Psoas muscle (tissue), 8 donors: ENCODE data around the gene LRRC56. TPM values are rescaled to one million over a fixed set of nuclear protein-coding genes. Genes with fewer than 3 reads are reported as not detected.

ENCODE experiments used
- ATAC-seq, 4 donors: fragments of 200-7000 bp; cut with Tn5 transposase; one replicate each; pipeline ENCODE4 v1.9.1; 2020; ENCODE audit warnings: moderate library complexity in 3 of 4, mild to moderate bottlenecking in 2 of 4
- DNase-seq, 2 donors: peaks; one replicate each; pipeline ENCODE4 v3.0.0-alpha.2; 2020
- H3K27ac ChIP-seq: fragments of 200-600 bp; one replicate; pipeline ENCODE4 v1.8.0; 2022
- H3K27me3 ChIP-seq, 3 donors: fragments of 200-600 bp in 1 of 3; one replicate each; pipeline versions ENCODE4 v1.6.1 to v1.8.0; 2013 to 2022; ENCODE audit warnings: low read length in 2 of 3, mild to moderate bottlenecking in 2 of 3, moderate library complexity in 1 of 3; ENCODE audit not compliant: insufficient read depth in 3 of 3
- H3K36me3 ChIP-seq, 2 donors: fragments of 200-600 bp in 1 of 2; one replicate each; pipeline versions ENCODE4 v1.6.1 to v1.8.0; 2013 to 2022; ENCODE audit warnings: low read depth in 1 of 2, mild to moderate bottlenecking in 1 of 2, moderate library complexity in 1 of 2; ENCODE audit not compliant: insufficient read depth in 1 of 2
- H3K4me1 ChIP-seq: fragments of 200-600 bp; one replicate; pipeline ENCODE4 v1.8.0; 2022
- H3K4me3 ChIP-seq: fragments of 200-600 bp; one replicate; pipeline ENCODE4 v1.8.0; 2022; ENCODE audit warnings: mild to moderate bottlenecking
- H3K9me3 ChIP-seq: fragments of 200-600 bp; one replicate; pipeline ENCODE4 v1.8.0; 2022
- WGBS, 3 donors: extraction: QIAGEN DNeasy Blood & Tissue Kit; methylation state at CpG; one replicate each; pipeline versions ENCODE4 v1.1.6 to v1.1.7; 2013; 5-methylcytosine and 5-hydroxymethylcytosine counted together
- intact Hi-C, 2 donors: fragments of 100-400 bp; cut with DNase I; formaldehyde crosslinking; loops; one replicate each; pipeline versions ENCODE4 v1.11.0 to v1.14.2; 2022
- polyA plus RNA-seq, 3 donors: library from polyadenylated mRNA; stranded (reverse); fragments of 200-250 nt; gene quantifications; one replicate each; pipeline ENCODE4 v1.2.3, GENCODE V29; 2013
- total RNA-seq, 4 donors: library from RNA; stranded (reverse); fragmentation: NEBNext Ultra II Directional in 2 of 4; extraction: Animal tissue kit (Norgen Biotek cat#: 25700) in 2 of 4; gene quantifications; one replicate each; pipeline versions ENCODE4 v1.2.1 to v1.2.4, GENCODE V29; 2021 to 2023
- TF ChIP-seq, protein P1 (sequence below): fragments of 200-600 bp; IDR thresholded peaks from one replicate; pipeline ENCODE4 v1.8.0; 2022; ENCODE audit warnings: antibody characterized with exemption
- donor health status: healthy with polysubstance abuse.
- donor health status: DM: no; HTN: no; CAD: no; lungs with moderate emphysema.
- donor health status: Bipolar disorder and iron deficiency.
- donor health status: healthy.
- donor health status: DM: yes; HTN: yes; CAD: no.
- donor health status: DM: no; HTN: no; CAD: no.
- donor health status: DM: no; HTN: no; CAD: no.
- donor health status: DM: yes; HTN: yes; CAD: no.

Gene LRRC56
- total and polyA plus RNA-seq, 7 donors: 0.30 to 0.84 (median 0.54) TPM; not detected in 1

DNA sequence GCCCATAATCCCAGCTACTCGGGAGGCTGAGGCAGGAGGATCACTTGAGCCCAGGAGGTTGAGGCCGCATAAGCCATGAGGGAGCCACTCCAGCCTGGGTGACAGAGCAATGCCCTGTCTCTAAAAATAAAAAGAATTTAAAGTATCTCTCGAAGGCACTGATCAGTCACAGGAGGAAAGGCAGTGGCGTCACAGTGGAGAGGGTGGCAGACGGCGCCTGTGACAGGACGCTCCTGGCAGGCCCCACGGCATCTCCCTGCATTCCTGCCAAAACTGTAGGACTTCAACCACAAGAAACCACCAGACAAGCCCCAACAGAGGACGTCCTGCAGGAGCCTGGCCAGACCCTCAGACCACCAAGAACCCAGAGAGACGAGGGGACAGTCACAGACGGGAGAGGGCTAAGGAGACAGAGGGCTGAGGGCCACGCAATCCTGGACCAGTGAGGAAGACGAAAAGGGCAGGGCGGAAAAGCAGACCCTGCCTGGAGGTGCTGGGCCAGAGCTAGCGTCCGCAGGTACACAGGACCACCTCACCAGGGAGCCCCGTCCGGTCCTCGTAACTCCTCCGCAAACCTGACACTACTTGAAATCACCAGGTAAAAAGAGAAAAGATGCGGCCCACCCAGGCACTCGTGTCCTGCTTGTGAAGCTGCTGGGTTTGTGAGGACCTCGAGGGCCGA, 36.2 kb upstream of the LRRC56 start:
- ATAC-seq (no peak), DNase-seq (peak in 1 of 2 donors; percentile 48)
- no peaks in the 10 kb centered on the region for H3K27me3 ChIP-seq
- H3K9me3 ChIP-seq: no peaks in the 10 kb centered on the region
- peaks cover 6 to 62% of the 10 kb centered on the region in 2 donors for H3K36me3 ChIP-seq
- WGBS, 3 donors: 90 to 91% (median 91%) methylated on average over 22 to 24 of the region's 24 CpGs
- TF ChIP-seq, protein P1, sequence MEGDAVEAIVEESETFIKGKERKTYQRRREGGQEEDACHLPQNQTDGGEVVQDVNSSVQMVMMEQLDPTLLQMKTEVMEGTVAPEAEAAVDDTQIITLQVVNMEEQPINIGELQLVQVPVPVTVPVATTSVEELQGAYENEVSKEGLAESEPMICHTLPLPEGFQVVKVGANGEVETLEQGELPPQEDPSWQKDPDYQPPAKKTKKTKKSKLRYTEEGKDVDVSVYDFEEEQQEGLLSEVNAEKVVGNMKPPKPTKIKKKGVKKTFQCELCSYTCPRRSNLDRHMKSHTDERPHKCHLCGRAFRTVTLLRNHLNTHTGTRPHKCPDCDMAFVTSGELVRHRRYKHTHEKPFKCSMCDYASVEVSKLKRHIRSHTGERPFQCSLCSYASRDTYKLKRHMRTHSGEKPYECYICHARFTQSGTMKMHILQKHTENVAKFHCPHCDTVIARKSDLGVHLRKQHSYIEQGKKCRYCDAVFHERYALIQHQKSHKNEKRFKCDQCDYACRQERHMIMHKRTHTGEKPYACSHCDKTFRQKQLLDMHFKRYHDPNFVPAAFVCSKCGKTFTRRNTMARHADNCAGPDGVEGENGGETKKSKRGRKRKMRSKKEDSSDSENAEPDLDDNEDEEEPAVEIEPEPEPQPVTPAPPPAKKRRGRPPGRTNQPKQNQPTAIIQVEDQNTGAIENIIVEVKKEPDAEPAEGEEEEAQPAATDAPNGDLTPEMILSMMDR: no peak
- intact Hi-C loops: loop anchor here (5.0 to 10.0 kb wide), 4 partner anchors 34 to 296 kb away; partner anchors contain the start of genes BET1L (in 1 of the 2), PSMD13 (in 1 of the 2), PTDSS2 (in 1 of the 2) and RIC8A (in 1 of the 2)
- no peak overlapping the region for H3K4me3 ChIP-seq
- H3K27ac ChIP-seq: no peak overlapping the region
- peaks cover 30% of the 10 kb centered on the region for H3K4me1 ChIP-seq

DNA sequence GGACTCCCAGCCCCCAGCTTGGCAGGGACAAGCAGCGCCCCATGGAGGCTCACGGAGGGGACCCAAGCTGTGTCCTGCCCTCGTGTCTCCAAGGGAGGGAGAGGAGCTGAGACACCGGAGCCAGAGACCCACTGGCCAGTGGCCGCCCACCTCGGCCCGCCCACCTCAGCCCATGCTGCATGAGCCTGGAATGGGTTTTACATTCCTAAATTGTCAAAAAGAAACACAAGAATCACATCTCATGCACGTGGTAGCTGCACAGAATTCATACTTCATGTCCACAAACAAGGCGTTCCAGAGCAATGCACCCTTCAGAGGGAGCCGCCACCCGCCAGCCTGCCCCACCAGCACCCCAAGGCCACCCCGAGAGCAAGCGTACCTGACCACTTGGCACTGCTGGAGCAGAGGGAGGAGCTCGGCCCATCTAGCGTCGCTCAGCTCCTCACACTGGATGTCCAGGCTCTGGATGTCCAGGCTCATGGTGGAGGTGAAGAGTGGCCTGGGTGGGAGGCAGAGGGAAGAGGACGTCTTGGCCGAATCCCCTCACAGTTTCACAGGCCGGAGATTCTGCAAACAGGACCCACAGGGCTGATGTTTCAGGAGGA, 35.5 kb upstream of the LRRC56 start:
- ATAC-seq: no peak
- TF ChIP-seq, protein P1: no peak
- Histone ChIP-seq H3K27me3 (no peaks in the 10 kb centered on the region), H3K36me3 (peaks cover 6 to 56% of the 10 kb centered on the region in 2 donors), H3K4me3 (no peak overlapping the region), H3K27ac (no peak overlapping the region), H3K4me1 (peaks cover 30% of the 10 kb centered on the region), H3K9me3 (no peaks in the 10 kb centered on the region)
- DNase-seq: peak; percentile 16 to 48
- intact Hi-C loops: loop anchor here (5.0 to 10.0 kb wide), 4 partner anchors 34 to 297 kb away; partner anchors contain the start of genes BET1L (in 1 of the 2), PSMD13 (in 1 of the 2), PTDSS2 (in 1 of the 2) and RIC8A (in 1 of the 2)
- WGBS, 3 donors: 84 to 92% (median 90%) methylated on average over 19 of the region's 19 CpGs

DNA sequence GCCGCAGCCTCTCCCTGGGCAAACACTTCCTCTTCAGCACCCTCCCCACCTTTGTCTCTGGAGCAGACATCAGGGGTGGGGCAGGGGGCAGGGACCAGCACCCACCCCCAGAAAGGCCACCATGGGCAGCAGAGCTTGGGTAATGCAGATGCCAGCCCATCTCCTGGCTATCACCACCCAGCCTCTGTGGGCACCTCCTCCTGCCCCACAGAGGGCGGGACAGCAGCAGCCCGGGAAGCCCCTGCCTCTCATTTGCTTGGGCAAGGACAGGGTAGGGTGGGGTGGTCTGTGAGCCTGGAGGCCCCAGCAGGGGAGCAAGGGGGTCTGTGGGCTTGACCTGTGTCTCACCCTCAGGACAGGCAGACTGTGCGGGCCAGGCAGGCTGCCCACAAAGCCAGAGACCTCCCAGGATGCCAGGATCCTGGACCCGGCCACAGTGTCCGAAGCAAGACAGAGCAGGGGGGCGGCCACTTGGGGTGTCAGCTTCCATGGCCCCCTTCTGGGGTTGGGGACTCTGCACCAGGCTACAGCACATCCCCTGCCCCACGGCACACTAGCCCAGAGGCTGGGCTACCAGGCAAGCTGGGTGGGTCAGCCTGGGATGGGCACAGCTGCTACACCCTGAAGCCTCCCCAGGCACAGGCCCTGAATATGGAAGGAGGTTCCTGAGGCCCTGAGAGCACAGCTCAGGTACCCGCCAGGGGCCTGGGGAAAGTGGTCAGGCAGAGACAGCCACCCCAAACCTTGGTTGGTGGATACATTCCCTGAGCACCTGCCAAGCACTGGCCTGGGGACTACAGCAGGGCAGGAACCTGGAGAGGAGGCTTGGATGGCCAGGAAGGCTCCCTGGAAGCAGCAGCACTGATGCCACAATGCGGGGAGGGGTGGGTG, 34.8 kb upstream of the LRRC56 start:
- ATAC-seq (no peak), DNase-seq (peak; percentile 21 to 56)
- intact Hi-C loops: loop anchor here (5.0 to 10.0 kb wide), 4 partner anchors 35 to 298 kb away; partner anchors contain the start of genes BET1L (in 1 of the 2), PSMD13 (in 1 of the 2), PTDSS2 (in 1 of the 2) and RIC8A (in 1 of the 2)
- Histone ChIP-seq H3K4me1 (peaks cover 30% of the 10 kb centered on the region), H3K4me3 (peak overlapping the region; percentile 92), H3K27ac (peak overlapping the region; percentile 60), H3K27me3 (no peaks in the 10 kb centered on the region), H3K36me3 (peaks cover 6 to 48% of the 10 kb centered on the region in 2 donors), H3K9me3 (no peaks in the 10 kb centered on the region)
- TF ChIP-seq, protein P1: no peak
- 69 to 75% (median 74%) methylated on average over 9 to 10 of the region's 10 CpGs for WGBS, 3 donors

DNA sequence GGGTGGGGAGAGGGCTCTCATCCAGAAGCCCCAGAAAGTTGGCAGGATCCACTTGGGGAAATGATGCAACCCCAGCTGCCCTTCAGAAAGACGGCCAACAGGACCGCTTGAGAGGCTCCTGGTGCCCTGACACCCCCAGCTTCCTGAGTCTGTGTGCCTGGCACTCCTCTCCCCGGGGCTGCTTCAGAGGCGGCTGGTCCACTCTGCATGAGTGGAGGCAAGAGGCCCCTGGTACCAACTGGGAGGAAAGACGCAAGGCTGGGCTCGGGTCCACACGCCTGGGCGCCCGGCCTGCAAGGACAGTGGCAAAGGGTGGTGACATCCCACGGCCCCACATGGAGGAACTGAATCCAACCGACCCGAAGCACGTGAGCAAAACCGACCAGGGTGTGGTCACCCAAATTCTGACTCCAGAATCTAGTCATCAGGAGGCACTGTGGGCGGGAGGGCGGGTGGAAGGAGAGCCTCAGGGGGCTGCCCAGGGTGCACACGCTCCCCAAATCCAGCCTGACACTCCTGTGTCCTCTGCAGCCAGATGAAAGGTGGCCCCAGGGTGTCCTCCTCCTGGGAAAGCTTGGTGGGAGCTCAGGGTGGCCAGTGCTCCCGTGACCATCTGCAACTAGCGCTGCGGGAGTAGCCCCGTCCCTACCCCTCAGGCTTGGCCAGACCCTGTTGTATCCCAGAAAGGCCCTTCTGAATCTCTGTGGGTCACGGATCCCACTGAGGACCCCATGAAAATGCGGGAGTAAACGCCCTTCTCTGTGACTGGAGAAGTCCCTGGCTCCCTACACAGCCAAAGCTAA, 33.9 kb upstream of the LRRC56 start:
- Histone ChIP-seq H3K27me3 (no peaks in the 10 kb centered on the region), H3K27ac (peak overlapping the region; percentile 60), H3K9me3 (no peaks in the 10 kb centered on the region), H3K4me3 (peak overlapping the region; percentile 92), H3K36me3 (peaks cover 6 to 40% of the 10 kb centered on the region in 2 donors), H3K4me1 (peaks cover 30% of the 10 kb centered on the region)
- ATAC-seq (no peak), DNase-seq (peak; percentile 76 to 77)
- 36 to 50% (median 38%) methylated on average over 23 to 24 of the region's 24 CpGs for WGBS, 3 donors
- TF ChIP-seq, protein P1: no peak
- intact Hi-C loops: loop anchor here (5.0 to 10.0 kb wide), 4 partner anchors 36 to 299 kb away; partner anchors contain the start of genes BET1L (in 1 of the 2), PSMD13 (in 1 of the 2), PTDSS2 (in 1 of the 2) and RIC8A (in 1 of the 2)
